HepG2 (cell line): ENCODE data around the gene DYRK1B. TPM values are rescaled to one million over a fixed set of nuclear protein-coding genes. Genes with fewer than 3 reads are reported as not detected.

ENCODE experiments used
- ATAC-seq: fragments of 200-7000 bp; cut with Tn5 transposase; 3 replicates; pipeline ENCODE4 v1.9.1; 2020; ENCODE audit warnings: mild to moderate bottlenecking, moderate library complexity
- BruUV-seq: library from RNA; stranded (reverse); fragments of 400-500 nt; replicated peaks from 2 replicates; lab custom pipeline; 2021; lab: Mats Ljungman, UMichigan
- CTCF ChIA-PET: fragments of 300-600 bp; formaldehyde crosslinking; extraction: SDS; loops from one replicate; lab custom pipeline; 2021; ENCODE audit warnings: low total read pairs, inconsistent platforms, low intra/inter-chr PET ratio; lab: Yijun Ruan, JAX
- POLR2A ChIA-PET: fragments of 350-600 bp; sonication (Branson Sonifier 250); formaldehyde crosslinking; loops from one replicate; lab custom pipeline; 2020; ENCODE audit warnings: antibody characterized with exemption, inconsistent platforms; lab: Yijun Ruan, JAX
- DNase-seq: peaks from one replicate; pipeline ENCODE4 v3.0.0-alpha.2; 2015; ENCODE audit warnings: low spot score
- FAIRE-seq: peaks from 3 replicates; lab custom pipeline; 2011; peaks lifted over from hg19 to GRCh38; lab: Jason Lieb, UNC
- H2AFZ ChIP-seq: one replicate; pipeline ENCODE4 v1.6.1; 2011; ENCODE audit warnings: low read length, inconsistent platforms
- H3K27ac ChIP-seq: fragments of 300-600 bp; 3 replicates; pipeline ENCODE4 v1.8.0; 2011; ENCODE audit warnings: mixed run types, mild to moderate bottlenecking, mixed read lengths, low read length, inconsistent platforms; ENCODE audit not compliant: insufficient read depth; ENCODE audit errors: extremely low read length
- H3K27me3 ChIP-seq, 2 experiments: fragments of 200-600 bp in 1 of 2; 2 replicates in 1 of 2; 3 replicates in 1 of 2; pipeline versions ENCODE4 v1.6.0 to v1.8.0; 2011; ENCODE audit warnings: low read length in 2 of 2, mild to moderate bottlenecking in 2 of 2, moderate library complexity in 2 of 2, inconsistent platforms in 1 of 2; ENCODE audit not compliant: insufficient read depth in 2 of 2, control insufficient read depth in 1 of 2
- H3K36me3 ChIP-seq, 2 experiments: fragments of 200-600 bp in 1 of 2; replicated peaks in 1 of 2; 2 replicates in 1 of 2; 3 replicates in 1 of 2; pipeline versions ENCODE4 v1.5.1 to v1.8.0; 2011; ENCODE audit warnings: low read length in 2 of 2, inconsistent platforms in 1 of 2; ENCODE audit not compliant: insufficient read depth in 2 of 2, control insufficient read depth in 1 of 2
- H3K4me1 ChIP-seq: 2 replicates; pipeline ENCODE4 v1.5.1; 2012; ENCODE audit warnings: low read length, inconsistent platforms; ENCODE audit not compliant: insufficient read depth
- H3K4me2 ChIP-seq: 2 replicates; pipeline ENCODE4 v1.6.0; 2011; ENCODE audit warnings: low read depth, low read length, inconsistent platforms
- H3K4me3 ChIP-seq, 3 experiments: fragments of 200-600 bp in 1 of 3; sonication (generic), shearing (Covaris generic) in 1 of 3; replicated peaks in 1 of 3; 2 replicates each; pipeline ENCODE4 v1.5.1; 2011 to 2016; ENCODE audit warnings: low read length in 3 of 3, inconsistent platforms in 2 of 3, low read depth in 2 of 3, mild to moderate bottlenecking in 2 of 3, control low read depth in 1 of 3, mixed read lengths in 1 of 3; ENCODE audit not compliant: insufficient read depth in 1 of 3
- H3K79me2 ChIP-seq: one replicate; pipeline ENCODE4 v1.6.1; 2011; ENCODE audit warnings: low read length, inconsistent platforms; ENCODE audit not compliant: insufficient read depth
- H3K9ac ChIP-seq: 2 replicates; pipeline ENCODE4 v1.6.0; 2011; ENCODE audit warnings: mild to moderate bottlenecking, low read depth, low read length, inconsistent platforms; ENCODE audit not compliant: insufficient read depth
- H3K9me3 ChIP-seq: 2 replicates; pipeline ENCODE4 v1.5.1; 2012; ENCODE audit warnings: mild to moderate bottlenecking, low read length
- H4K20me1 ChIP-seq: 2 replicates; pipeline ENCODE4 v1.6.0; 2011; ENCODE audit warnings: inconsistent platforms, mild to moderate bottlenecking, low read length, moderate library complexity; ENCODE audit not compliant: insufficient read depth
- FLYWCH1 ChIP-seq: sonication (generic); formaldehyde crosslinking; IDR thresholded peaks from 2 replicates; pipeline ENCODE4 v1.8.1; 2023; ENCODE audit warnings: mild to moderate bottlenecking, missing genetic modification reagents
- KLF11 ChIP-seq: IDR thresholded peaks from 2 replicates; pipeline ENCODE4 v1.6.1; 2016; ENCODE audit warnings: missing compliant biosample characterization
- NRL ChIP-seq: sonication (generic); formaldehyde crosslinking; IDR thresholded peaks from 2 replicates; pipeline ENCODE4 v1.5.0; 2020; ENCODE audit warnings: missing genetic modification reagents, mild to moderate bottlenecking, moderate library complexity, borderline replicate concordance
- SOX5 ChIP-seq: IDR thresholded peaks from 2 replicates; pipeline ENCODE4 v1.6.1; 2016; ENCODE audit warnings: borderline replicate concordance
- ZFYVE20 ChIP-seq: sonication (generic); formaldehyde crosslinking; IDR thresholded peaks from 2 replicates; pipeline ENCODE4 v1.8.0; 2023; ENCODE audit warnings: low read depth, mild to moderate bottlenecking, moderate library complexity, missing genetic modification reagents, borderline replicate concordance
- ZNF20 ChIP-seq: sonication (generic); formaldehyde crosslinking; IDR thresholded peaks from 2 replicates; pipeline ENCODE4 v1.4.0; 2020; ENCODE audit warnings: mild to moderate bottlenecking, moderate library complexity, missing genetic modification reagents
- ZNF24 ChIP-seq: fragments of 450-650 bp; IDR thresholded peaks from 2 replicates; pipeline ENCODE4 v1.6.1; 2017; ENCODE audit warnings: antibody characterized with exemption, mild to moderate bottlenecking
- ZNF253 ChIP-seq: sonication (generic); formaldehyde crosslinking; IDR thresholded peaks from 2 replicates; pipeline ENCODE4 v1.8.0; 2022; ENCODE audit warnings: mild to moderate bottlenecking, missing genetic modification reagents, borderline replicate concordance
- ZNF276 ChIP-seq: sonication (generic); formaldehyde crosslinking; IDR thresholded peaks from 2 replicates; pipeline ENCODE4 v1.4.0; 2020; ENCODE audit warnings: mild to moderate bottlenecking, low read depth, missing genetic modification reagents
- ZNF646 ChIP-seq: sonication (generic); formaldehyde crosslinking; IDR thresholded peaks from 2 replicates; pipeline ENCODE4 v1.9.0; 2021; ENCODE audit warnings: mild to moderate bottlenecking, missing genetic modification reagents
- ZNF850 ChIP-seq: sonication (generic); formaldehyde crosslinking; conservative IDR thresholded peaks from 2 replicates; pipeline ENCODE4 v1.9.0; 2021; ENCODE audit warnings: mild to moderate bottlenecking, missing genetic modification reagents
- ZSCAN22 ChIP-seq: sonication (generic); formaldehyde crosslinking; IDR thresholded peaks from 2 replicates; pipeline ENCODE4 v1.4.0; 2020; ENCODE audit warnings: mild to moderate bottlenecking, missing genetic modification reagents
- WGBS: methylation state at CpG from one replicate; pipeline ENCODE4 v1.1.6; 2017; ENCODE audit warnings: low lambda C conversion rate; 5-methylcytosine and 5-hydroxymethylcytosine counted together
- in situ Hi-C: cut with HindIII; loops from 2 replicates; pipeline ENCODE4 v1.10.0; 2017; ENCODE audit warnings: low pct_unique_long_range_greater_than_20kb; ENCODE audit not compliant: extremely low pct_ligation_motif_present
- intact Hi-C: fragments of 100-400 bp; cut with micrococcal nuclease; formaldehyde crosslinking; loops from one replicate; pipeline ENCODE4 v1.10.0; 2022; ENCODE audit not compliant: unreplicated experiment
- polyA plus RNA-seq, 8 experiments: library from polyadenylated mRNA; depleted of rRNA in 3 of 8; stranded (reverse) in 7 of 8; unstranded in 1 of 8; fragments of >200 nt; fragmentation: Illumina TruSeq in 4 of 8; extraction: Trizol in 4 of 8; gene quantifications; 2 replicates each; pipeline versions ENCODE4 v1.2.1 to v1.2.3, GENCODE V29; 2011 to 2016; ENCODE audit warnings: low read depth in 4 of 8, missing spikeins in 1 of 8, mixed read lengths in 1 of 8; ENCODE audit not compliant: insufficient read depth in 1 of 8
- total RNA-seq, 5 experiments: library from RNA; depleted of rRNA; stranded (reverse); fragments of >200 nt; fragmentation: Illumina TruSeq; extraction: Trizol; gene quantifications; 2 replicates each; pipeline ENCODE4 v1.2.3, GENCODE V29; 2016; ENCODE audit warnings: low read depth in 1 of 5

Gene DYRK1B
- total and polyA plus RNA-seq, 2 of the 13 experiments (the other 11 are each of a cell fraction or from before 2014, with no cell fraction given): 0.82 to 1.3 TPM

- H3K9me3 ChIP-seq: no peaks in the 10 kb centered on the region
- H4K20me1 ChIP-seq: no peaks in the 10 kb centered on the region
- H3K9ac ChIP-seq: no peak overlapping the region
- TF ChIP-seq FLYWCH1 (CRISPR knock-in tag) (no peak), ZNF646 (CRISPR knock-in tag) (no peak), NRL (no peak), ZNF850 (CRISPR knock-in tag) (no peak), ZNF276 (CRISPR knock-in tag) (no peak), ZFYVE20 (CRISPR knock-in tag) (no peak), ZNF20 (CRISPR knock-in tag) (no peak), KLF11 (no peak), ZSCAN22 (CRISPR knock-in tag) (no peak), ZNF253 (CRISPR knock-in tag) (no peak), SOX5 (CRISPR knock-in tag) (no peak), ZNF24 (no peak)
- TF ChIP-seq, all 625 proteins: peak for 0
- H3K79me2 ChIP-seq: no peaks in the 10 kb centered on the region
- WGBS: 52% methylated on average over 3 of the region's 3 CpGs
- FAIRE-seq: no peak
- H3K4me3 ChIP-seq: no peak overlapping the region
- no TSS peak for BruUV-seq
- in situ Hi-C loops (no loop called here), intact Hi-C loops (no loop called here)
- peaks cover 0 to 9% of the 10 kb centered on the region in 2 experiments; a peak in 2 of 5 replicates for H3K27me3 ChIP-seq
- no peak overlapping the region for H3K4me2 ChIP-seq
- no peaks in the 10 kb centered on the region for H3K36me3 ChIP-seq
- H2AFZ ChIP-seq: no peak overlapping the region
- CTCF ChIA-PET: no interaction called here
- POLR2A ChIA-PET: no interaction called here
- no peak for DNase-seq
- ATAC-seq: no peak
- H3K4me1 ChIP-seq: peaks cover 12% of the 10 kb centered on the region
- no peak overlapping the region for H3K27ac ChIP-seq
Measured at GRCh38 chr19:39780894-39781293, 53.1 kb downstream of the DYRK1B start.
